SKM-1 (cell line): Measurements from ENCODE around the gene EIF3M.
A peak's percentile ranks its signal among the peaks of the same experiment; 100 is the strongest.
"Not testable (repeated sequence)": the region's sequence is repeated elsewhere in the genome, so short reads cannot be mapped to it uniquely, and the experiment has no call there.

Source experiments
- DNase-seq: peaks from one replicate; lab custom pipeline; 2025; ENCODE audit not compliant: unreplicated experiment; lab: John Stamatoyannopoulos, UW

The EIF3M gene

DNA sequence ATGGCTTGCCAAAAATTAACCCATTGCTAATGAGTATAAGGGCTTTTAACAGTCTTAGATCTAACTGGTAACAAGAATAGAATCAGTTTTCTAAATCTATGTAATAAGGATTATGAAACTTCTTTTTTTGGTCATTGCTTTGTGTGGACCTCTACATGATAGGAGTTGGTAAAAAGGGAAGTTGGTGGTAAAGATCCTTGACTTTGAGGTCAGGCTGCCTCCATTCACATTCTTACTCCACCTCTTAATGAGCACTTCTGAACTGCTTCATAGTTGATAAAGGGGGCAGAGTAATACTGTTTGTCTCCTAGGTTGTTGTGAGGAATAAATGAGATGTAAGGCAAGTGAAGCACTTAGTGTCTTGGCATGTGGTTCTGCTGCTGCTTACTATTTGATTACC is 10.6 kb downstream of the EIF3M start:
- DNase-seq: peak; percentile 77

DNA sequence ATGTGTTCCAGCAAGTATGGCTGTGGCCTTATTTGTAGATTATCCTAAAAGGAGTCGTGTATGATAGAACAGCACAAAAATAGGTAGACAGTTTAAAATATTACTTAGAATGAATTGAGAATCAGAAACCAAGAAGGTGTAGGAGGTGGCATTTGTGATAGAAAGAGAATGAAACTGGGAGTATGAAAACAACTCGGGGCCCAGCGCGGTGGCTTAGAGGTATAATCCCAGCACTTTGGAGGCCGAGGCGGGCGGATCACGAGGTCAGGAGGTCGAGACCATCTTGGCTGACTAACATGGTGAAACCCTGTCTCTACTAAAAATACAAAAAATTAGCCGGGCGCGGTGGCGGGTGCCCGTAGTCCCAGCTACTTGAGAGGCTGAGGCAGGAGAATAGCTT is 12.5 kb downstream of the EIF3M start:
- DNase-seq: not testable (repeated sequence)

DNA sequence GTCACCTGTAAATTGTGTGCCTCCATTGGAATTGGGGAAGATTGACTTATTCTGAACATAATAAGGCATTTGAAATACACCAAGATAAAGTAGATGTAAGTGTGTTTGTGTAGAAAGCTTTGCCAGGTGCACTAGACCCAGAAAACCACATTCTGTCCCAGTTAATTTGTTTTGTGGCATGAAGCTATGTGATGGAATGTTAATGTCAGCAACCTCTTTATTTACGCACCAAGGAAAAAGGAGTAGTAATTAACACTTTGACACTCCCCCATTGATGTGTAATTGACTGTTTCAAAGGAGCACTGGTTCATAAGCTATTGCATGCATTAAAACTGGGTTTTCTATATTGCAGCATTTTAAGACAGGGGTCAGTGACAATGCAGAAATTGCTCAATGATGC is 14.3 kb downstream of the EIF3M start:
- DNase-seq: no peak

DNA sequence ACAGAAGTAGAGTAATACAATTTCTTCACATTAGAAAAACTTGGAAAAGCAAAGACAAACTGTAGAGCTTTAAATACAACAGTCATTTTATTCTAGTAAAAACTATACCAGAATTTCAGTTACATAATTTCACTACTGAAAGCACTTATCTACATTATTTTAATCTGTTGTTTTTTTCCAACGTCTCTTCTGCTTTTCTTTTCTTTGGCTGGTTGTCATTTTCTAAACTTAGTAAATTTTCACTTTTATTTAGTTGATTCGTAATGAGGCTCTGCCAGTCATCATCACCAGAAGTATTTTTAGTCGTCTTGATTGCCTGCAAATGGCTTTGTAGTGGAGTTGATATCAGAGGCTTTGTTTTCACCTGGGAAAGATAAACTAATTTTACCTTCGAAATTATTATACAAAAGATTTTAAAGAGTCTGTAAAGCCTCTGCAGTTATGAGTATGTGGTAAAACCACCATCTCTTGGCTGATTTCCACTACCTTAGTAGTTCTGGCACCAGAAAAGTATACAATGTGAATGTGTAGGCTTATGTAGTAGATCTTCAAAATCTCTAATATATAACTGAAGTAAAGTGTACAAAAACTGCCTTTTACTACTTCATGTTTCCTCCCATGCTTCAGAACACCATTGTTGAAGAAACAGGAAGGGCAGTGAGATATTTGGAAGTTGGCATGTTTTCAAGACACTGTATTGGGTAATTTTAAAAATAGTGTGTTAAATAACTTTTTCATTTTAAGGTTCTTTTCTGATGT is 19.2 kb downstream of the EIF3M start:
- no peak for DNase-seq

DNA sequence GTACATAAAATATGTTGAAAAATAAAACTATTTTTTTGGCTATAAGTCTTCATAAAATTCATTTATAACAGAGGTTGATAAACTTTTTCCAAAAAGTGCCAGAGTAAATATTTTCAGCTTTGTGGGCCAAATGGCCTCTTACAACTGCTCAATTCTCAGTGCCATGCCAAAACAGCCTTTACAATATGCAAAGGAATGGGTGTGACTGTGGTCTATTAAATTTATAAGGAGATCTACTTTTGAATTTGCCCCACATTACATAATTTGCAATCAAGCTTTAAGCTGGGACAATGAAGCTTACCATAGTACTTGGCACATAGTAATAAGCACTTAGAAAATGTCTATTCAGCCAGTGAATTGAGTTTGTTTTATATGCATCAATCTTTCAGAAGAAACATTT is 22.6 kb downstream of the EIF3M start:
- no peak for DNase-seq

DNA sequence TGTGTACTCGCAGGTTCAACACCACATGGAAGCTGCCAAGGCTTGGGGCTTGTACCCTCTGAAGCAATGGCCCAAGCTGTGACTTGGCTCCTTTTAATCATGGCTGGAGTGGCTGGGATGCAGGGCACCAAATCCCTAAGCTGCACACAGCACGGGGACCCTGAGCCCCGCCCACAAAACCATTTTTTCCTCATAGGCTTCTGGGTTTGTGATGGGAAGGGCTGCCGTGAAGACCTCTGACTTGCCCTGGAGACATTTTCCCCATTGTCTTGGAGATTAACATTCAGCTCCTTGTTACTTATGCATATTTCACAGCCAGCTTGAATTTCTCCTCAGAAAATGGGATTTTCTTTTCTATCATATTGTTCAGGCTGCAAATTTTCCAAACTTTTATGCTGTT is 25.2 kb downstream of the EIF3M start:
- not testable (repeated sequence) for DNase-seq

DNA sequence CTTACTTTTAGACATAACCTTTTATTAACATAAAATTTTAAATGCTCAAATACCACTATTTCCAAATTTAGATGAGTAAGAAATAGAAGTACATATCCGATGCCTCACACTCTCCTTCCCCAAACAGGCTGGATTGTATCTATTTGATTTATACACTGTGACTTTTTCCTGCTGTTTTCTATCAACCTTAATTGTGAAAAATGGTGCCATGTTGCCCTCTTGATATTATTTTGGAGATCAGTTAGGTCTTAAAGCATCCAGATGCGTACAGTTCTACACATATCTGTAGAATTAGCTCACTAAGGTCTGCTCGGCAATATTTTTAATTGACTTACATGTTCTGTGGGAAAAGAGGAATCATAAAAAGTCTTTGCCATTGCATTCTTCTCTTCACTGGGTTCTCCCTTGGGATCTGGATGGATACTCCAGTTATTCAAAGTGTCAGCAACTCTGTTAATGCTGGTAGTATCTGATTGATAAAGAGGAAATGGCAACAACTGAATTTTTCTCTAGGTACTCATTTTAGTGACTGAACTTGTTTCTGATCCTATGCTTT is 27.2 kb downstream of the EIF3M start:
- DNase-seq: no peak

DNA sequence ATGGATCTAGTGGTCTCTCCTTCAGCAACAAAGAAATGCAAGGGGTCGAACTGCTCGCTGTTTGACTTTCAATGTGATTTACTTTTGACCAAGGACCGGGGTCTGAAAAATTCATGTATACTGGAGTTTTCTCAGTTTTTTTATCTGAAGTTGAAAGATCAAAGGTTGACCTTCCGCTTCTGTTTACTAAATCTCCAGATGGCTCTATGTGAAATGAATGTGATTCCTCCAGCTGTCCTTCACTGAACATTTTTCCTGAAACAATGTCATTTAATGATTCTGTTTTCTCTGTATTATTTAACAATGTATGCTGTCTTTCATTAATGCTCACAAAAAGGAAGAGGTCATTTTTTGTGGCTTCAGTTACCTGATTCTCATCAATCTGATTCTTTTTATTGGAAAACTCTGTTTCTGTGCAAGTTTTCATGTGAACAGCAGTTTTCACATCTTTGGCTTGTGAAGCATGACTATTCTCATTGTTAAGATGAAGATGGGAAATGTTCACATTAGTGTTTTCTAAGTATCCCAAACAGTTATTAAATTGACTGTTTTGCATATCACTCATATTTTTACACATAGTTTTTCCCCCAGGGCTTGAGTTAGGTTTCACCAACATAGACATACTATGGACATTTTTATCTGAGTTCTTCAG is 30.0 kb downstream of the EIF3M start:
- DNase-seq: no peak

DNA sequence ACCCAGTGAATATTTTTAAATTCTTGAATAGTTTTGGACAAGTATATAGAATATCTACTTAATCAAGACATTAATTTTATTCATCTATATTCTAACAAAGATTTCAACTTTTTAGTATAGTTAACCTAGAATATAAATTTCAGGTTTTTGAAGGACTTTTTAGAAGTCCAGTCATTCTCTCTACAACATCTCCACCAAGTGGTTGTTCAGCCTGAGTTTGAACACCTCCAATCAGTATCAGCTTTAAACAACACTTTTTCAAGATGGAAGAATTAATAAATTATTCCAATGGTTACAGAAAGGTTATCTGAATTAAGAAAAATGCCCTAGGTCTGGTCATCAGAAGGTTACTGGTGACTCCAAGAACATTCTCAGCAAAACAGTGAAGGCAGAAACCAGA is 31.8 kb downstream of the EIF3M start:
- DNase-seq: no peak

DNA sequence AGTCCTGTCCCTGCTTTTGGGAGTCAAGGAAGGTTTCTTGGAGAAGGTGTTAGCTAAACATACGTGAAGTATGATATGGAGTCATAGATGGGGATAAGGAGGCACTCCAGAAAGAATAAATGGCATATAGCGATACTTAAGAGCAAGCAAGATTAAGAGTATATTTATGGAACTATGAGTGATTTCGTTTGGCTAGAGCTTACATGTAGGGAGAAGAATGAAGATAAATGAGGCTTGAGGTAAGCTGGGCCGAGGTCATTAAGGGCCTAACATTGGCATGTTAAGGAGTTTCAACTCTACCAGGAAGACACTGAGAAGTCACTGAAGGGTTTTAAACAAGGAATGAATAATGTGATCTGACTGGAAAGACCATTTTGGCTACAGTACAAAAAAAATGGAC is 33.3 kb downstream of the EIF3M start:
- no peak for DNase-seq

DNA sequence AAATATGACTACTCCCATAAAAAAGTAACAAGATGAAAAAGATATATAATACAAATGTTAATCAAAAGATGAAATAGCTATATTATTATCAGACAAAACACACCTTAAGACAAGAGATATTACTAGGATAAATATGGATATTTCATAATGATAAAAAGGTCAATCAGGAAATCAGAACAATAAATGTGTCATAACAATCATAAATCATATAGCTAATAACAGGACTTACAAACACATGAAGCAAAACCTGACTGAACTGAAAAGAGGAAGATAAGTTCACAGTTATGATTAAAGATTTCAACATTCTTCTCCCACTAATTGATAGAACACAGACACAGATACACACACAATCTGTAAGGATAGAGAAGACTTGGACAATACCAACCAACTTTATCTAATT is 47.2 kb downstream of the EIF3M start:
- peak; percentile 9 for DNase-seq

DNA sequence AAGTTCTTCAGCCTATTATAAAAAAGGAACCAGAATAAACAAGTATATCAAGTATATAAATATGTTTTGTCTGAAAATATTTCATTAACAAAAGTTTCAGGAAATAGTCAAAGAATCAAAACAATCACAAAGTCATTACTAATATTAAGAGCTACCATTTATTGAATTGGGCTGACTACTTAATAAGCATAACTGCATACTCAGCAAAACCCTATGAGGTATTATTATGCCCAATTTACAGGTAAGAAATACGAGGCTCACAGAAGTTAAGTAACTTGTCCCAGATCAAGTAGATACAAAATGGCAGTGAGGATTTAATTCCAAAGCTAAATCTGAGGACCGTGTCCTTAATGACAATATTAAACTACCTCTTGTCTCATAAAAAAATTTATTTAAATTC is 52.2 kb downstream of the EIF3M start:
- no peak for DNase-seq

DNA sequence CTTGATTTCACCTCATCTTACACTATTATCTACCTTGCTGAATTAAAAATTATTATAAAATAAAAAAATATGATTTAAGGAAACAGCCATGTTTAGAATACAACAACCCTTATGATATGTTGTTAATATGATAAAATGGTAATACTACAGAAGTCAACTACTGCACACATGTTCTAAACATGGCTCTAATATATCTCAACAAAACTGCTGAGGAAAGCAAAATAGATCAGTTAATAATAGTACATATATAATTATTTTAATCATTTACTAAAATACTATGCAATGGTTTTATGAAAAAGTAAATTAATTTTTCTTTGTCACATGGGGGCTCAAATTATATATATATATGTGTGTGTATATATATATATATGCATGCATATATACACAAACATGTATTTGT is 57.7 kb downstream of the EIF3M start:
- no peak for DNase-seq

DNA sequence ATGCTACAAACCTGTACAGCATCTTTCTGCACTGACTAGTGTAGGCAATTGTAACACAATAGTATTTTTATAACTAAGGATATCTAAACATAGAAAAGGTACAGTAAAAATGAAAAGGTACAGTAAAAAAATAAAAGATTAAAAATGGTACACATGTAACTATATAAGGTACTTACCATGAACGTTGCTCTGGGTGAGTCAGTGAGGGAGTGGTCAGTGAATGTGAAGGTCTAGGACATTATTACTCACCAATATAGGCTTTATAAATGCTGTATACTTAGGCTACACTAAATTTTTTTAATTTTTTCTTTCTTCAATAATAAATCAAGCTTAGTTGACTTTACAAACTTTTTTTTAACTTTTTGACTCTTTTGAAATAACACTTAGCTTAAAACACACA is 59.9 kb downstream of the EIF3M start:
- no peak for DNase-seq
